HepG2 (cell line): Measurements from ENCODE around the gene TLR6. TPM values are rescaled to one million over a fixed set of nuclear protein-coding genes. Genes with fewer than 3 reads are reported as not detected.

ENCODE experiments used
- ARID5B ChIP-seq: IDR thresholded peaks from 2 replicates; pipeline ENCODE4 v1.4.0; 2020; ENCODE audit warnings: mild to moderate bottlenecking, missing genetic modification reagents
- FLYWCH1 ChIP-seq: sonication (generic); formaldehyde crosslinking; IDR thresholded peaks from 2 replicates; pipeline ENCODE4 v1.8.1; 2023; ENCODE audit warnings: mild to moderate bottlenecking, missing genetic modification reagents
- NR3C1 ChIP-seq: sonication (generic); formaldehyde crosslinking; IDR thresholded peaks from 2 replicates; pipeline ENCODE4 v1.4.0; 2020; ENCODE audit warnings: missing genetic modification reagents
- SKIL ChIP-seq: sonication (generic); formaldehyde crosslinking; IDR thresholded peaks from 2 replicates; pipeline ENCODE4 v1.8.0; 2022; ENCODE audit warnings: missing genetic modification reagents, mild to moderate bottlenecking, moderate library complexity, borderline replicate concordance
- SOX13 ChIP-seq, 3 experiments: fragments of 450-650 bp in 1 of 3; sonication (generic) in 1 of 3; formaldehyde crosslinking in 1 of 3; IDR thresholded peaks in 2 of 3; conservative IDR thresholded peaks in 1 of 3; 2 replicates each; pipeline versions ENCODE4 v1.5.0 to v1.6.1; 2016 to 2020; ENCODE audit warnings: antibody characterized with exemption in 1 of 3, mild to moderate bottlenecking in 1 of 3, missing compliant biosample characterization in 1 of 3, missing genetic modification reagents in 1 of 3, moderate library complexity in 1 of 3
- ZKSCAN1 ChIP-seq: fragments of 150-350 bp; IDR thresholded peaks from 2 replicates; pipeline ENCODE4 v1.6.1; 2014; ENCODE audit warnings: low read length
- polyA plus RNA-seq, 8 experiments: library from polyadenylated mRNA; depleted of rRNA in 3 of 8; stranded (reverse) in 7 of 8; unstranded in 1 of 8; fragments of >200 nt; fragmentation: Illumina TruSeq in 4 of 8; extraction: Trizol in 4 of 8; gene quantifications; 2 replicates each; pipeline versions ENCODE4 v1.2.1 to v1.2.3, GENCODE V29; 2011 to 2016; ENCODE audit warnings: low read depth in 4 of 8, missing spikeins in 1 of 8, mixed read lengths in 1 of 8; ENCODE audit not compliant: insufficient read depth in 1 of 8
- total RNA-seq, 5 experiments: library from RNA; depleted of rRNA; stranded (reverse); fragments of >200 nt; fragmentation: Illumina TruSeq; extraction: Trizol; gene quantifications; 2 replicates each; pipeline ENCODE4 v1.2.3, GENCODE V29; 2016; ENCODE audit warnings: low read depth in 1 of 5

TLR6 gene
- total and polyA plus RNA-seq, 2 of the 13 experiments (the other 11 are each of a cell fraction or from before 2014, with no cell fraction given), result 0.33 to 0.71 TPM

DNA sequence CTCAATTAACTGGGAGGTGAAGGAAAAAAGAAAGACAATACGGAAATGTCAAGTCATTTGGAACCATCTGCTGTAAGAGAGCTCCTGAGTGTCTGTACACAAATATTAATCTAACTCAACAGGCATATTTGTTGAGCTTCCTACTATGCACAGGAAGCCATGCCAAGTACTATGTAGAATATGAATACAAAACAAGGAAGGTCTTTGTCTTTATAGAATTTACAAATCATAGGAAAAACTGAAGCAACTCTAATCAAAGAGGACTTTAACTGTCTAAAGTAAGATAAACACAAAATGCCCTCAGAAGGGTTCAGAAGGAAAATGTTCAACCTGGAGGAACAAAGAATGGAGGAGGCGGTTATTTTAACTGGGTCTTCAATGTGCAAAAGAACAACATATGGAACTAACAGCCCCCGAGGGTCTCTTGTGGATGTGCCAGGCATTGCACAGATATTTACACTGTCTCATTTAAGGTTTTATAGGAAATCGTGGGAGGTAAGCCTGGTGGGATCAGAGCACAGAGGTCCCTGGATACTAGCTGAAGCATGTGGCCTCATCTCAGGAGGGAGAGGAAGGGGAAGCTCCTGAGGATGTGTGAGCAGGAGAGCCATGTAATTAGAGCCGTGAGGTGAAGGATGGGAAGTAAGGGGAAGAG lies 16.8 kb upstream of the TLR6 start (continued):
- TF ChIP-seq ARID5B (CRISPR knock-in tag), result 0 out of 2 replicates have a peak, but pooled peaks have one; percentile 9
- no peak for TF ChIP-seq FLYWCH1 (CRISPR knock-in tag)
- TF ChIP-seq ZKSCAN1, result 0 out of 2 replicates have a peak, but pooled peaks have one; percentile 61
- no peak for TF ChIP-seq SOX13 (IDR thresholded peaks at IDR 0.05)
- TF ChIP-seq SOX13 (CRISPR knock-in tag; conservative IDR thresholded peaks at IDR 0.05 in 1 of 2, IDR thresholded peaks at IDR 0.05 in 1 of 2), result 0 out of 4 replicates have a peak, but pooled peaks of 1 of the 2 experiments have one; percentile 8
- no peak for TF ChIP-seq NR3C1 (CRISPR knock-in tag)
- TF ChIP-seq SKIL, result no peak
